Upper lobe of left lung (tissue), 6 donors: ENCODE measurements around the gene SMPD3. TPM values are rescaled to one million over a fixed set of nuclear protein-coding genes. Genes with fewer than 3 reads are reported as not detected.

ENCODE experiments used
- ATAC-seq, 2 donors: fragments of 200-7000 bp; cut with Tn5 transposase; one replicate each; pipeline ENCODE4 v1.9.1; 2022; ENCODE audit warnings: mild to moderate bottlenecking in 2 of 2, moderate library complexity in 2 of 2; ENCODE audit not compliant: low FRiP score in 2 of 2
- DNase-seq, 2 donors: peaks; one replicate each; pipeline ENCODE4 v3.0.0-alpha.2; 2019 to 2020
- H3K27ac ChIP-seq, 4 donors: fragments of 200-600 bp; sonication (generic); one replicate each; pipeline ENCODE4 v1.5.1; 2016 to 2019
- H3K27me3 ChIP-seq, 4 donors: fragments of 200-600 bp; sonication (generic); one replicate each; pipeline ENCODE4 v1.5.1; 2017 to 2019
- H3K36me3 ChIP-seq, 4 donors: fragments of 200-600 bp; sonication (generic); one replicate each; pipeline ENCODE4 v1.5.1; 2016 to 2019
- H3K4me1 ChIP-seq, 4 donors: fragments of 200-600 bp; sonication (generic); one replicate each; pipeline ENCODE4 v1.5.1; 2018 to 2019
- H3K4me3 ChIP-seq, 4 donors: fragments of 200-600 bp; sonication (generic); one replicate each; pipeline ENCODE4 v1.5.1; 2017 to 2019; ENCODE audit warnings: mild to moderate bottlenecking in 2 of 4, moderate library complexity in 1 of 4
- H3K9me3 ChIP-seq, 4 donors: fragments of 200-600 bp; sonication (generic); one replicate each; pipeline ENCODE4 v1.5.1; 2018 to 2019
- EP300 ChIP-seq, 4 donors: sonication (generic); formaldehyde crosslinking; IDR thresholded peaks; one replicate each; pipeline ENCODE4 v1.5.1; 2017; ENCODE audit warnings: antibody characterized with exemption in 4 of 4, control low read depth in 2 of 4
- POLR2A ChIP-seq, 4 donors: fragments of 450-650 bp; IDR thresholded peaks; one replicate each; pipeline ENCODE4 v1.5.1; 2016 to 2017; ENCODE audit warnings: antibody characterized with exemption in 4 of 4, mild to moderate bottlenecking in 2 of 4
- POLR2AphosphoS5 ChIP-seq, 2 donors: sonication (generic); formaldehyde crosslinking; IDR thresholded peaks; one replicate each; pipeline ENCODE4 v1.5.1; 2017; ENCODE audit warnings: antibody characterized with exemption in 2 of 2
- WGBS, 2 donors: methylation state at CpG; one replicate each; pipeline ENCODE4 v1.1.5; 2017 to 2018; 5-methylcytosine and 5-hydroxymethylcytosine counted together
- total RNA-seq, 6 donors: library from RNA; depleted of rRNA in 4 of 6; stranded (reverse); fragments of >200 nt in 4 of 6; gene quantifications; one replicate each; pipeline versions ENCODE4 v1.1.0 to v1.2.1, GENCODE V29; 2016 to 2021
- TF ChIP-seq, protein P1 (sequence below), 6 experiments: fragments of 450-650 bp in 4 of 6; fragments of 200-600 bp in 2 of 6; sonication (generic) in 2 of 6; IDR thresholded peaks; one replicate each; pipeline ENCODE4 v1.5.1; 2016 to 2019; ENCODE audit warnings: antibody characterized with exemption in 6 of 6
- donor health status: DM: no; HTN: no; CAD: no; lungs with moderate emphysema.
- donor health status: DM: no; HTN: yes; CAD: no; lungs with severe emphysema.

SMPD3 gene
- total RNA-seq, 6 donors from 2014 or later: 1.2 to 10.7 (median 3.2) TPM

DNA sequence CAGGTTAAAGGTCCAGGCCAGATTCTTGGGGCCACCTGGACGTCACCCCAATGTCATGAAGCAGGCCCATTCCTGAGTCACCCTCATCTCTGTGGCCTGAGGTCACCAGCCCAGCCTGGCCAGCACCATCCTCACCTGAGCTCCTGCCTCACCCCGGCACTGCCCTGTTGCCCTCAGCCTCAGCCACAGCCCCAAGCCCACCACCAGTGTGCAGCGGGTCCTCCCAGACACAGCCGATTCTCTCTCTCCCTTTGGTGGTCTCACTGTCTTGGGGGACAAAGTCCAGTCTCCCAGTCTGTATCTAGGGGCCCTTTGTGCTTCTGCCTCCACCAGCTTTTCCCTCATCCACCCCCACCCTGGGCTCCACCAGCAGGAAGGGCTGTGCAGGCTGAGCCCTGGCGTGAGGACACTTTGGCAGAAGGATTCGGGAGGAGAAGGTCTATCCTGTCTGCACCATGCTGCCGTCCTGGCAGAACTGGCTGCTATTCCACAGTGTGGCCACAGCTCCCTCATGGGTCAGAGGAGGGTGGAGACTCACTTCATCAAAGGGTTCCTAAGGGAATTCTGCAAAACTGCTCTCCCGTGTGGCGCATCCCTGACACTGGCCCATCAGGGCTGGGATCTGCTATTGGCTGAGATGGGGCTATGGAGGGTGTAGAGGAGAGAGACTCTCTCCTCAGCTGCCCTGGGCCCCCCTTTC lies 73.2 kb downstream of the SMPD3 start:
- Histone ChIP-seq H3K4me3 (no peak overlapping the region), H3K36me3 (no peaks in the 10 kb centered on the region), H3K9me3 (no peaks in the 10 kb centered on the region), H3K4me1 (peaks cover 0 to 4% (median 0%) of the 10 kb centered on the region in 4 donors), H3K27me3 (no peaks in the 10 kb centered on the region), H3K27ac (no peak overlapping the region)
- TF ChIP-seq, protein P1, sequence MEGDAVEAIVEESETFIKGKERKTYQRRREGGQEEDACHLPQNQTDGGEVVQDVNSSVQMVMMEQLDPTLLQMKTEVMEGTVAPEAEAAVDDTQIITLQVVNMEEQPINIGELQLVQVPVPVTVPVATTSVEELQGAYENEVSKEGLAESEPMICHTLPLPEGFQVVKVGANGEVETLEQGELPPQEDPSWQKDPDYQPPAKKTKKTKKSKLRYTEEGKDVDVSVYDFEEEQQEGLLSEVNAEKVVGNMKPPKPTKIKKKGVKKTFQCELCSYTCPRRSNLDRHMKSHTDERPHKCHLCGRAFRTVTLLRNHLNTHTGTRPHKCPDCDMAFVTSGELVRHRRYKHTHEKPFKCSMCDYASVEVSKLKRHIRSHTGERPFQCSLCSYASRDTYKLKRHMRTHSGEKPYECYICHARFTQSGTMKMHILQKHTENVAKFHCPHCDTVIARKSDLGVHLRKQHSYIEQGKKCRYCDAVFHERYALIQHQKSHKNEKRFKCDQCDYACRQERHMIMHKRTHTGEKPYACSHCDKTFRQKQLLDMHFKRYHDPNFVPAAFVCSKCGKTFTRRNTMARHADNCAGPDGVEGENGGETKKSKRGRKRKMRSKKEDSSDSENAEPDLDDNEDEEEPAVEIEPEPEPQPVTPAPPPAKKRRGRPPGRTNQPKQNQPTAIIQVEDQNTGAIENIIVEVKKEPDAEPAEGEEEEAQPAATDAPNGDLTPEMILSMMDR (IDR thresholded peaks at IDR 0.05): no peak
- TF ChIP-seq POLR2AphosphoS5 (IDR thresholded peaks at IDR 0.05) (no peak), EP300 (IDR thresholded peaks at IDR 0.05) (no peak), POLR2A (IDR thresholded peaks at IDR 0.05) (no peak)
- WGBS, 2 donors: 88 to 100% methylated on average over 5 to 9 of the region's 9 CpGs
- DNase-seq (peak in 1 of 2 donors; percentile 44), ATAC-seq (no peak)

- DNase-seq (peak in 1 of 2 donors; percentile 49), ATAC-seq (no peak)
- Histone ChIP-seq H3K36me3 (no peaks in the 10 kb centered on the region), H3K4me1 (peaks cover 0 to 9% (median 3%) of the 10 kb centered on the region in 4 donors), H3K27ac (no peak overlapping the region), H3K4me3 (no peak overlapping the region), H3K9me3 (no peaks in the 10 kb centered on the region), H3K27me3 (no peaks in the 10 kb centered on the region)
- TF ChIP-seq, protein P1 (IDR thresholded peaks at IDR 0.05): no peak
- TF ChIP-seq POLR2AphosphoS5 (IDR thresholded peaks at IDR 0.05): no peak
- no peak for TF ChIP-seq EP300 (IDR thresholded peaks at IDR 0.05)
- TF ChIP-seq POLR2A (IDR thresholded peaks at IDR 0.05): no peak
- WGBS, 2 donors: 89 to 90% methylated on average over 6 to 10 of the region's 10 CpGs
Measured at GRCh38 chr16:68374246-68374805, 74.0 kb downstream of the SMPD3 start.

- ATAC-seq (no peak), DNase-seq (peak in 1 of 2 donors; percentile 31)
- H3K27ac ChIP-seq: no peak overlapping the region
- H3K36me3 ChIP-seq: no peaks in the 10 kb centered on the region
- no peaks in the 10 kb centered on the region for H3K9me3 ChIP-seq
- no peak overlapping the region for H3K4me3 ChIP-seq
- TF ChIP-seq, protein P1 (IDR thresholded peaks at IDR 0.05): no peak
- TF ChIP-seq POLR2A (IDR thresholded peaks at IDR 0.05) (no peak), EP300 (IDR thresholded peaks at IDR 0.05) (no peak), POLR2AphosphoS5 (IDR thresholded peaks at IDR 0.05) (no peak)
- WGBS, 2 donors: 87 to 89% methylated on average over 15 to 18 of the region's 18 CpGs
- peaks cover 0 to 11% (median 3%) of the 10 kb centered on the region in 4 donors for H3K4me1 ChIP-seq
- H3K27me3 ChIP-seq: no peaks in the 10 kb centered on the region
Measured at GRCh38 chr16:68373528-68374245, 74.6 kb downstream of the SMPD3 start.

GRCh38 chr16:68372806-68373205 lies 75.5 kb downstream of the SMPD3 start:
- ATAC-seq (no peak), DNase-seq (peak in 1 of 2 donors; percentile 48)
- Histone ChIP-seq H3K27ac (no peak overlapping the region), H3K9me3 (no peaks in the 10 kb centered on the region), H3K4me3 (no peak overlapping the region), H3K27me3 (no peaks in the 10 kb centered on the region), H3K36me3 (no peaks in the 10 kb centered on the region), H3K4me1 (peaks cover 0 to 11% (median 3%) of the 10 kb centered on the region in 4 donors)
- WGBS, 2 donors: 100% methylated on average over 1 to 3 of the region's 8 CpGs
- TF ChIP-seq POLR2AphosphoS5 (IDR thresholded peaks at IDR 0.05) (no peak), POLR2A (IDR thresholded peaks at IDR 0.05) (no peak), EP300 (IDR thresholded peaks at IDR 0.05) (no peak)
- TF ChIP-seq, protein P1 (IDR thresholded peaks at IDR 0.05): no peak
